IMR-90 (cell line): Measurements from ENCODE around the gene RALGAPA1. TPM values are rescaled to one million over a fixed set of nuclear protein-coding genes. Genes with fewer than 3 reads are reported as not detected.

Experiments
- ATAC-seq: fragments of 200-7000 bp; cut with Tn5 transposase; 2 replicates; pipeline ENCODE4 v1.9.1; 2020; ENCODE audit warnings: low read depth, mild to moderate bottlenecking, moderate library complexity
- BruUV-seq: library from RNA; stranded (reverse); fragments of 400-500 nt; replicated peaks from 2 replicates; lab custom pipeline; 2021; lab: Mats Ljungman, UMichigan
- CTCF ChIA-PET: fragments of 300-600 bp; formaldehyde crosslinking; extraction: SDS; loops from one replicate; lab custom pipeline; 2021; ENCODE audit warnings: antibody characterized with exemption; lab: Yijun Ruan, JAX
- POLR2A ChIA-PET: fragments of 300-600 bp; sonication (Branson Sonifier 250); formaldehyde crosslinking; loops from one replicate; lab custom pipeline; 2022; ENCODE audit warnings: antibody characterized with exemption; ENCODE audit not compliant: unreplicated experiment; lab: Charles Lee
- DNase-seq: peaks from one replicate; pipeline ENCODE4 v3.0.0; 2013
- H2AFZ ChIP-seq: replicated peaks from 2 replicates; pipeline ENCODE3; 2013; ENCODE audit warnings: low read length, mild to moderate bottlenecking; ENCODE audit not compliant: poor library complexity
- H2AK5ac ChIP-seq: 2 replicates; pipeline ENCODE4 v1.6.1; 2013; ENCODE audit warnings: low read depth, low read length, inconsistent platforms
- H2AK9ac ChIP-seq: replicated peaks from 2 replicates; pipeline ENCODE3; 2013; ENCODE audit warnings: mild to moderate bottlenecking, low read depth, low read length, moderate library complexity; ENCODE audit not compliant: poor library complexity
- H2BK120ac ChIP-seq: 2 replicates; pipeline ENCODE4 v1.6.1; 2013; ENCODE audit warnings: low read depth, low read length, inconsistent platforms
- H2BK15ac ChIP-seq: 3 replicates; pipeline ENCODE4 v1.6.1; 2013; ENCODE audit warnings: low read depth, low read length, inconsistent platforms
- H2BK20ac ChIP-seq: 2 replicates; pipeline ENCODE4 v1.6.1; 2013; ENCODE audit warnings: low read depth, mild to moderate bottlenecking, inconsistent platforms, low read length, moderate library complexity
- H2BK5ac ChIP-seq: 2 replicates; pipeline ENCODE4 v1.6.1; 2013; ENCODE audit warnings: mild to moderate bottlenecking, low read depth, low read length, inconsistent platforms; ENCODE audit not compliant: poor library complexity, severe bottlenecking
- H3K14ac ChIP-seq: replicated peaks from 2 replicates; pipeline ENCODE4 v1.6.1; 2013; ENCODE audit warnings: low read depth, low read length, inconsistent platforms
- H3K18ac ChIP-seq: 2 replicates; pipeline ENCODE4 v1.6.1; 2013; ENCODE audit warnings: low read depth, low read length, control low read depth
- H3K23ac ChIP-seq: 2 replicates; pipeline ENCODE4 v1.6.1; 2013; ENCODE audit warnings: low read depth, low read length, inconsistent platforms
- H3K27ac ChIP-seq: 2 replicates; pipeline ENCODE4 v1.5.1; 2013; ENCODE audit warnings: mild to moderate bottlenecking, control low read depth, low read length; ENCODE audit not compliant: insufficient read depth
- H3K27me3 ChIP-seq: 2 replicates; pipeline ENCODE4 v1.6.1; 2013; ENCODE audit warnings: low read length; ENCODE audit not compliant: control insufficient read depth, insufficient read depth
- H3K36me3 ChIP-seq: 2 replicates; pipeline ENCODE4 v1.6.1; 2013; ENCODE audit warnings: low read length, mixed read lengths; ENCODE audit not compliant: control insufficient read depth, insufficient read depth
- H3K4ac ChIP-seq: 2 replicates; pipeline ENCODE4 v1.6.1; 2013; ENCODE audit warnings: low read depth, low read length, inconsistent platforms
- H3K4me1 ChIP-seq: 2 replicates; pipeline ENCODE4 v1.6.1; 2013; ENCODE audit warnings: low read length, mixed read lengths; ENCODE audit not compliant: control insufficient read depth, insufficient read depth
- H3K4me2 ChIP-seq: 2 replicates; pipeline ENCODE4 v1.6.1; 2013; ENCODE audit warnings: low read depth, mild to moderate bottlenecking, control low read depth, low read length, moderate library complexity
- H3K4me3 ChIP-seq: 2 replicates; pipeline ENCODE4 v1.5.1; 2013; ENCODE audit warnings: low read depth, mild to moderate bottlenecking, control low read depth, low read length, moderate library complexity; ENCODE audit not compliant: insufficient read depth
- H3K56ac ChIP-seq: 2 replicates; pipeline ENCODE4 v1.6.1; 2013; ENCODE audit warnings: low read length, inconsistent platforms; ENCODE audit not compliant: insufficient read depth; ENCODE audit errors: extremely low read depth
- H3K79me1 ChIP-seq, 2 experiments: 2 replicates each; pipeline ENCODE4 v1.6.1; 2013; ENCODE audit warnings: low read length in 2 of 2, inconsistent platforms in 1 of 2, low read depth in 1 of 2
- H3K9ac ChIP-seq: 2 replicates; pipeline ENCODE4 v1.6.1; 2013; ENCODE audit warnings: low read depth, low read length, control low read depth
- H3K9me1 ChIP-seq: 2 replicates; pipeline ENCODE4 v1.6.1; 2013; ENCODE audit warnings: low read length, inconsistent platforms; ENCODE audit not compliant: insufficient read depth
- H3K9me3 ChIP-seq: 2 replicates; pipeline ENCODE4 v1.6.1; 2013; ENCODE audit warnings: low read length; ENCODE audit not compliant: control insufficient read depth, insufficient read depth
- H4K20me1 ChIP-seq: 2 replicates; pipeline ENCODE4 v1.6.1; 2013; ENCODE audit warnings: low read length, inconsistent platforms; ENCODE audit not compliant: insufficient read depth
- H4K5ac ChIP-seq: 2 replicates; pipeline ENCODE4 v1.6.1; 2013; ENCODE audit warnings: mild to moderate bottlenecking, low read depth, low read length, control low read depth
- H4K8ac ChIP-seq, 2 experiments: 2 replicates each; pipeline ENCODE4 v1.6.1; 2013; ENCODE audit warnings: low read depth in 2 of 2, low read length in 2 of 2, control low read depth in 1 of 2, inconsistent platforms in 1 of 2
- H4K91ac ChIP-seq: 2 replicates; pipeline ENCODE4 v1.6.1; 2013; ENCODE audit warnings: low read depth, low read length, inconsistent platforms; ENCODE audit not compliant: insufficient read depth
- BHLHE40 ChIP-seq: fragments of 150-350 bp; IDR thresholded peaks from 2 replicates; pipeline ENCODE4 v1.6.1; 2016; ENCODE audit warnings: mild to moderate bottlenecking, low read depth, low read length
- CEBPB ChIP-seq: IDR thresholded peaks from 2 replicates; pipeline ENCODE4 v1.6.1; 2012; ENCODE audit warnings: low read depth, low read length, improper control_type of control experiment
- CHD1 ChIP-seq: IDR thresholded peaks from 2 replicates; pipeline ENCODE4 v1.6.1; 2012; ENCODE audit warnings: low read depth, low read length, improper control_type of control experiment
- FOS ChIP-seq: fragments of 150-350 bp; IDR thresholded peaks from 2 replicates; pipeline ENCODE4 v1.6.1; 2016; ENCODE audit warnings: low read depth, low read length
- MAFK ChIP-seq: IDR thresholded peaks from 2 replicates; pipeline ENCODE4 v1.6.1; 2012; ENCODE audit warnings: low read depth, low read length, improper control_type of control experiment
- MAZ ChIP-seq: IDR thresholded peaks from 2 replicates; pipeline ENCODE4 v1.6.1; 2012; ENCODE audit warnings: low read depth, mild to moderate bottlenecking, low read length, improper control_type of control experiment, moderate library complexity, borderline replicate concordance
- NFE2L2 ChIP-seq: fragments of 150-350 bp; IDR thresholded peaks from 2 replicates; pipeline ENCODE4 v1.6.1; 2016; ENCODE audit warnings: low read depth, mild to moderate bottlenecking, low read length
- POLR2A ChIP-seq: IDR thresholded peaks from 2 replicates; pipeline ENCODE4 v1.6.1; 2012; ENCODE audit warnings: mild to moderate bottlenecking, low read depth, low read length
- RAD21 ChIP-seq: IDR thresholded peaks from 2 replicates; pipeline ENCODE4 v1.6.1; 2012; ENCODE audit warnings: low read length, improper control_type of control experiment
- RCOR1 ChIP-seq: IDR thresholded peaks from 2 replicates; pipeline ENCODE4 v1.6.1; 2012; ENCODE audit warnings: mild to moderate bottlenecking, low read length, improper control_type of control experiment; ENCODE audit not compliant: insufficient replicate concordance
- RFX5 ChIP-seq: IDR thresholded peaks from 2 replicates; pipeline ENCODE4 v1.8.0; 2012; ENCODE audit warnings: low read depth, mild to moderate bottlenecking, low read length, moderate library complexity
- WGBS, 2 experiments: methylation state at CpG; one replicate each; pipeline versions ENCODE4 v1.1.5 to v1.1.7; 2013; ENCODE audit warnings: missing lambda C conversion rate in 2 of 2; ENCODE audit not compliant: insufficient read length in 1 of 2; ENCODE audit errors: extremely low coverage in 2 of 2; 5-methylcytosine and 5-hydroxymethylcytosine counted together
- dilution Hi-C: fragments of 300-500 bp; cut with HindIII; formaldehyde crosslinking; loops from one replicate; pipeline ENCODE4 v1.14.3; 2018; ENCODE audit warnings: low sequenced_read_pairs; ENCODE audit not compliant: unreplicated experiment
- in situ Hi-C: fragments of 300-500 bp; cut with MboI; formaldehyde crosslinking; loops from 3 replicates; pipeline ENCODE4 v1.14.3; 2019; ENCODE audit warnings: low sequenced_read_pairs, inconsistent platforms, mixed read lengths
- intact Hi-C: fragments of 100-400 bp; cut with micrococcal nuclease; formaldehyde crosslinking; loops from 2 replicates; pipeline ENCODE4 v1.10.0; 2022
- polyA plus RNA-seq, 3 experiments: library from polyadenylated mRNA; depleted of rRNA; stranded (reverse); fragments of >200 nt; gene quantifications; 2 replicates each; pipeline ENCODE4 v1.2.3, GENCODE V29; 2012; ENCODE audit warnings: low replicate concordance in 1 of 3
- total RNA-seq: library from RNA; depleted of rRNA; stranded (reverse); fragments of >200 nt; gene quantifications from 2 replicates; pipeline ENCODE4 v1.2.3, GENCODE V29; 2012
- TF ChIP-seq, protein P1 (sequence below): fragments of 150-350 bp; IDR thresholded peaks from 2 replicates; pipeline ENCODE4 v1.6.1; 2016; ENCODE audit warnings: low read depth, mild to moderate bottlenecking, low read length, moderate library complexity, borderline replicate concordance

RALGAPA1 gene
- total and polyA plus RNA-seq, 2 of the 4 experiments (the other 2 are of a cell fraction): 5.1 to 25.6 TPM

DNA sequence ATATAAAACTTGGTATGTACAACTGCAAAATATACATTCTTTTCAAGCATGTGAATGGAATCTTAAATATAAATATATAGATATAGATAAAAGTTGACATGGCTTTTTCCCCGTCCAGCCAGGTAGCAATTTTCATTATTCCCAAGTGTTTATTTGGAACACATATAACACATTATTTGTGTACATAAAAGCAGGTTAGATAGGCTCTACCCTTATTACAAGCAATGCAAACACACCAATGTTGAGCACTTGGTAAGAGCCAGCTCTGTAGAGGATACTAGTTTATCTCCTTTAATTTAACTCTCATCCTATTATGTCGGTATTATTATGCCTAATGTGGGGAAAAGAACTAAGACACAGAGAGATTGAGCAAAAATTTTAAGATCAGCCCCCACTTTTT is 282.1 kb downstream of the RALGAPA1 start:
- no peaks in the 10 kb centered on the region for H3K9me3 ChIP-seq
- H2BK15ac ChIP-seq: no peak overlapping the region
- no peak for DNase-seq
- H3K4ac ChIP-seq: no peak overlapping the region
- no peak overlapping the region for H2BK120ac ChIP-seq
- no peak overlapping the region for H3K4me3 ChIP-seq
- no peak overlapping the region for H4K5ac ChIP-seq
- intact Hi-C loops: no loop called here
- no peak overlapping the region for H3K56ac ChIP-seq
- TF ChIP-seq FOS: no peak
- no peak for TF ChIP-seq NFE2L2
- no peak for TF ChIP-seq RCOR1
- no peak for TF ChIP-seq CEBPB
- TF ChIP-seq BHLHE40: no peak
- no peak for TF ChIP-seq RAD21
- TF ChIP-seq RFX5: no peak
- no peak for TF ChIP-seq CHD1
- no peak for TF ChIP-seq MAZ
- TF ChIP-seq POLR2A: no peak
- TF ChIP-seq, protein P1, sequence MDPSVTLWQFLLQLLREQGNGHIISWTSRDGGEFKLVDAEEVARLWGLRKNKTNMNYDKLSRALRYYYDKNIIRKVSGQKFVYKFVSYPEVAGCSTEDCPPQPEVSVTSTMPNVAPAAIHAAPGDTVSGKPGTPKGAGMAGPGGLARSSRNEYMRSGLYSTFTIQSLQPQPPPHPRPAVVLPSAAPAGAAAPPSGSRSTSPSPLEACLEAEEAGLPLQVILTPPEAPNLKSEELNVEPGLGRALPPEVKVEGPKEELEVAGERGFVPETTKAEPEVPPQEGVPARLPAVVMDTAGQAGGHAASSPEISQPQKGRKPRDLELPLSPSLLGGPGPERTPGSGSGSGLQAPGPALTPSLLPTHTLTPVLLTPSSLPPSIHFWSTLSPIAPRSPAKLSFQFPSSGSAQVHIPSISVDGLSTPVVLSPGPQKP: no peak
- no peak for TF ChIP-seq MAFK
- H2BK5ac ChIP-seq: no peak overlapping the region
- no peak overlapping the region for H4K8ac ChIP-seq
- peaks cover 17% of the 10 kb centered on the region for H3K27me3 ChIP-seq
- no peaks in the 10 kb centered on the region for H3K4me1 ChIP-seq
- no peak for ATAC-seq
- H2AFZ ChIP-seq: no peak overlapping the region
- H3K36me3 ChIP-seq: no peaks in the 10 kb centered on the region
- no peak overlapping the region for H2BK20ac ChIP-seq
- H3K14ac ChIP-seq: no peak overlapping the region
- no peak overlapping the region for H2AK9ac ChIP-seq
- H3K79me1 ChIP-seq: no peaks in the 10 kb centered on the region
- H4K91ac ChIP-seq: no peak overlapping the region
- no peak overlapping the region for H3K9ac ChIP-seq
- ChIA-PET POLR2A (no interaction called here), CTCF (interaction anchor here (0.7 kb wide), 1 partner anchor 343 kb away, joined by 6 read pairs; no protein-coding TSS in a partner anchor)
- dilution Hi-C loops: no loop called here
- no TSS peak for BruUV-seq
- H4K20me1 ChIP-seq: no peaks in the 10 kb centered on the region
- in situ Hi-C loops: no loop called here
- H3K18ac ChIP-seq: no peak overlapping the region
- no peak overlapping the region for H3K23ac ChIP-seq
- no peaks in the 10 kb centered on the region for H3K9me1 ChIP-seq
- no CpG with 5 or more reads among the region's 2 CpGs for WGBS, 2 experiments
- H3K27ac ChIP-seq: no peak overlapping the region
- no peak overlapping the region for H2AK5ac ChIP-seq
- H3K4me2 ChIP-seq: no peak overlapping the region
